Natural killer cell (primary cell): ENCODE results near the gene ESPNL. TPM values are rescaled to one million over a fixed set of nuclear protein-coding genes. Genes with fewer than 3 reads are reported as not detected.

Experiments
- ATAC-seq, 3 donors: fragments of 150-1000 bp in 2 of 3; fragments of 200-7000 bp in 1 of 3; cut with Tn5 transposase; 1 replicate in 1 of 3; 2 replicates in 2 of 3; pipeline ENCODE4 v1.10.0; 2021; ENCODE audit warnings: mild to moderate bottlenecking in 2 of 3, moderate library complexity in 2 of 3
- DNase-seq, 2 donors: peaks; one replicate each; pipeline versions ENCODE4 v3.0.0 to v3.0.0-alpha.2; 2013 to 2021; ENCODE audit warnings: mixed read lengths in 1 of 2
- H3K27ac ChIP-seq: one replicate; pipeline ENCODE4 v1.5.1; 2013; ENCODE audit warnings: mild to moderate bottlenecking, low read length
- H3K27me3 ChIP-seq: one replicate; pipeline ENCODE4 v1.6.1; 2013; ENCODE audit warnings: low read length; ENCODE audit not compliant: control insufficient read depth, insufficient read depth
- H3K36me3 ChIP-seq: one replicate; pipeline ENCODE4 v1.6.1; 2013; ENCODE audit warnings: low read length; ENCODE audit not compliant: control insufficient read depth, insufficient read depth
- H3K4me1 ChIP-seq: one replicate; pipeline ENCODE4 v1.6.1; 2013; ENCODE audit warnings: low read length; ENCODE audit not compliant: control insufficient read depth, insufficient read depth
- H3K4me3 ChIP-seq: one replicate; pipeline ENCODE4 v1.5.1; 2013; ENCODE audit warnings: low read length
- H3K9me3 ChIP-seq: one replicate; pipeline ENCODE4 v1.6.1; 2013; ENCODE audit warnings: low read length; ENCODE audit not compliant: control insufficient read depth, insufficient read depth
- H3K27ac Mint-ChIP-seq, 2 donors: one replicate each; pipeline ENCODE4 v1.8.0; 2022; ENCODE audit warnings: mild to moderate bottlenecking in 2 of 2, mixed read lengths in 2 of 2, moderate library complexity in 1 of 2
- H3K27me3 Mint-ChIP-seq, 2 donors: one replicate each; pipeline ENCODE4 v1.8.0; 2022; ENCODE audit warnings: low read depth in 2 of 2, mixed read lengths in 2 of 2
- H3K36me3 Mint-ChIP-seq: one replicate; pipeline ENCODE4 v1.8.0; 2022; ENCODE audit warnings: mixed read lengths
- H3K4me1 Mint-ChIP-seq, 2 donors: one replicate each; pipeline ENCODE4 v1.8.0; 2022; ENCODE audit warnings: mixed read lengths in 2 of 2
- H3K4me3 Mint-ChIP-seq: one replicate; pipeline ENCODE4 v1.8.0; 2022; ENCODE audit warnings: mild to moderate bottlenecking, moderate library complexity, mixed read lengths
- H3K9me3 Mint-ChIP-seq, 2 donors: one replicate each; pipeline ENCODE4 v1.8.0; 2022; ENCODE audit warnings: mixed read lengths in 2 of 2
- CTCF ChIP-seq: fragments of 200-600 bp; IDR thresholded peaks from one replicate; pipeline ENCODE4 v1.8.0; 2022; ENCODE audit warnings: antibody characterized with exemption
- WGBS: methylation state at CpG from one replicate; pipeline ENCODE4 v1.1.7; 2013; ENCODE audit warnings: missing lambda C conversion rate; ENCODE audit not compliant: insufficient coverage; 5-methylcytosine and 5-hydroxymethylcytosine counted together
- intact Hi-C: fragments of 100-400 bp; cut with micrococcal nuclease; formaldehyde crosslinking; loops from one replicate; pipeline ENCODE4 v1.14.2; 2022
- total RNA-seq, 4 donors: library from RNA; stranded (reverse); fragments of 120-200 nt in 1 of 4; gene quantifications; one replicate each; pipeline versions ENCODE4 v1.2.3 to v1.2.4, GENCODE V29; 2013 to 2022

Gene ESPNL
- total RNA-seq, 3 donors from 2014 or later (not counting 1 experiment from before 2014, with no cell fraction given) = not detected

GRCh38 chr2:238123991-238124470 is 23.9 kb downstream of the ESPNL start:
- no peak overlapping the region for H3K4me3 Mint-ChIP-seq
- H3K27ac Mint-ChIP-seq = no peak overlapping the region
- H3K4me3 ChIP-seq = no peak overlapping the region
- H3K27me3 Mint-ChIP-seq = peaks cover 0 to 2% of the 10 kb centered on the region in 2 donors
- intact Hi-C loops = no loop called here
- H3K36me3 ChIP-seq = no peaks in the 10 kb centered on the region
- ATAC-seq = no peak
- TF ChIP-seq CTCF = no peak
- H3K4me1 ChIP-seq = peaks cover 5% of the 10 kb centered on the region
- DNase-seq = no peak
- H3K4me1 Mint-ChIP-seq = no peaks in the 10 kb centered on the region
- no peaks in the 10 kb centered on the region for H3K9me3 Mint-ChIP-seq
- H3K27me3 ChIP-seq = no peaks in the 10 kb centered on the region
- no peaks in the 10 kb centered on the region for H3K36me3 Mint-ChIP-seq
- no peaks in the 10 kb centered on the region for H3K9me3 ChIP-seq
- H3K27ac ChIP-seq = no peak overlapping the region
- 89% methylated on average over 14 of the region's 14 CpGs for WGBS

- no peak overlapping the region for H3K27ac ChIP-seq
- 94% methylated on average over 19 of the region's 19 CpGs for WGBS
- TF ChIP-seq CTCF = no peak
- Mint-ChIP-seq H3K9me3 (no peaks in the 10 kb centered on the region), H3K4me1 (no peaks in the 10 kb centered on the region), H3K27ac (no peak overlapping the region), H3K4me3 (no peak overlapping the region), H3K36me3 (no peaks in the 10 kb centered on the region), H3K27me3 (no peaks in the 10 kb centered on the region)
- H3K36me3 ChIP-seq = no peaks in the 10 kb centered on the region
- no peaks in the 10 kb centered on the region for H3K27me3 ChIP-seq
- H3K4me1 ChIP-seq = peaks cover 5% of the 10 kb centered on the region
- H3K4me3 ChIP-seq = no peak overlapping the region
- H3K9me3 ChIP-seq = no peaks in the 10 kb centered on the region
- intact Hi-C loops = no loop called here
- DNase-seq (no peak), ATAC-seq (no peak)
These were observed 24.5 kb downstream of the ESPNL start for GRCh38 chr2:238124488-238125126.

GRCh38 chr2:238125127-238125885 is 25.2 kb downstream of the ESPNL start:
- no peaks in the 10 kb centered on the region for H3K27me3 ChIP-seq
- WGBS = 91% methylated on average over 20 of the region's 20 CpGs
- Mint-ChIP-seq H3K27ac (no peak overlapping the region), H3K36me3 (no peaks in the 10 kb centered on the region), H3K9me3 (no peaks in the 10 kb centered on the region), H3K4me1 (no peaks in the 10 kb centered on the region), H3K4me3 (no peak overlapping the region), H3K27me3 (no peaks in the 10 kb centered on the region)
- H3K4me1 ChIP-seq = peaks cover 5% of the 10 kb centered on the region
- no peak for DNase-seq
- H3K4me3 ChIP-seq = no peak overlapping the region
- ATAC-seq = no peak
- no peak for TF ChIP-seq CTCF
- no peak overlapping the region for H3K27ac ChIP-seq
- no peaks in the 10 kb centered on the region for H3K36me3 ChIP-seq
- H3K9me3 ChIP-seq = no peaks in the 10 kb centered on the region
- intact Hi-C loops = no loop called here
